HEK293 (cell line): ENCODE measurements around the gene ERICH4.
"Not testable (repeated sequence)": the region's sequence is repeated elsewhere in the genome, so short reads cannot be mapped to it uniquely, and the experiment has no call there.

ENCODE experiments used
- CTCF ChIA-PET: fragments of 350-600 bp; formaldehyde crosslinking; extraction: SDS; loops from one replicate; lab custom pipeline; 2021; ENCODE audit warnings: antibody characterized with exemption; lab: Yijun Ruan, JAX
- POLR2A ChIA-PET: fragments of 300-600 bp; formaldehyde crosslinking; extraction: SDS; loops from one replicate; lab custom pipeline; 2020; ENCODE audit warnings: antibody characterized with exemption, inconsistent platforms; lab: Yijun Ruan, JAX
- H3K27ac ChIP-seq: fragments of 200-500 bp; sonication (Bioruptor generic); 2 replicates; pipeline ENCODE4 v1.5.1; 2014; ENCODE audit warnings: low read depth, low read length, control low read depth, inconsistent platforms; ENCODE audit errors: extremely low read depth
- H3K36me3 ChIP-seq, 2 experiments: fragments of 200-500 bp in 1 of 2; sonication (Bioruptor generic) in 1 of 2; 1 replicate in 1 of 2; 2 replicates in 1 of 2; pipeline ENCODE4 v1.5.1; 2014 to 2017; ENCODE audit warnings: inconsistent platforms in 2 of 2, low read length in 2 of 2; ENCODE audit not compliant: control insufficient read depth in 2 of 2, insufficient read depth in 1 of 2
- H3K4me1 ChIP-seq: fragments of 200-500 bp; sonication (Bioruptor generic); 2 replicates; pipeline ENCODE4 v1.5.1; 2014; ENCODE audit warnings: mild to moderate bottlenecking, low read length, inconsistent platforms; ENCODE audit not compliant: control insufficient read depth, insufficient read depth
- H3K4me3 ChIP-seq: 2 replicates; pipeline ENCODE4 v1.5.1; 2011; ENCODE audit warnings: low read depth, mild to moderate bottlenecking, control low read depth, low read length, moderate library complexity
- H3K9me3 ChIP-seq: fragments of 200-500 bp; sonication (Bioruptor generic); 2 replicates; pipeline ENCODE4 v1.5.1; 2014; ENCODE audit warnings: low read depth, low read length, inconsistent platforms; ENCODE audit not compliant: control insufficient read depth, insufficient read depth
- FEZF1 ChIP-seq: fragments of 450-650 bp; formaldehyde crosslinking; IDR thresholded peaks from 2 replicates; pipeline ENCODE4 v1.5.1; 2016; ENCODE audit warnings: missing biosample characterization, missing genetic modification characterization
- GLI4 ChIP-seq: fragments of 450-650 bp; formaldehyde crosslinking; IDR thresholded peaks from 2 replicates; pipeline ENCODE4 v1.5.1; 2016; ENCODE audit warnings: missing biosample characterization, missing genetic modification characterization
- KLF8 ChIP-seq: fragments of 450-650 bp; formaldehyde crosslinking; IDR thresholded peaks from 2 replicates; pipeline ENCODE4 v1.5.1; 2016; ENCODE audit warnings: missing biosample characterization, missing genetic modification characterization
- RBAK ChIP-seq: fragments of 450-650 bp; formaldehyde crosslinking; IDR thresholded peaks from 2 replicates; pipeline ENCODE4 v1.5.1; 2016; ENCODE audit warnings: missing biosample characterization, missing genetic modification characterization
- SCRT1 ChIP-seq: fragments of 450-650 bp; formaldehyde crosslinking; IDR thresholded peaks from 2 replicates; pipeline ENCODE4 v1.5.1; 2016; ENCODE audit warnings: missing biosample characterization, missing genetic modification characterization, borderline replicate concordance
- SCRT2 ChIP-seq: fragments of 450-650 bp; formaldehyde crosslinking; IDR thresholded peaks from 2 replicates; pipeline ENCODE4 v1.5.1; 2016; ENCODE audit warnings: missing biosample characterization, missing genetic modification characterization
- ZFP37 ChIP-seq: fragments of 450-650 bp; formaldehyde crosslinking; IDR thresholded peaks from 2 replicates; pipeline ENCODE4 v1.5.1; 2016; ENCODE audit warnings: missing biosample characterization, missing genetic modification characterization
- ZIC2 ChIP-seq: fragments of 450-650 bp; formaldehyde crosslinking; IDR thresholded peaks from 2 replicates; pipeline ENCODE4 v1.5.1; 2016; ENCODE audit warnings: missing biosample characterization, missing genetic modification characterization
- ZNF133 ChIP-seq: fragments of 450-650 bp; formaldehyde crosslinking; IDR thresholded peaks from 2 replicates; pipeline ENCODE4 v1.5.1; 2016; ENCODE audit warnings: missing biosample characterization, missing genetic modification characterization
- ZNF324 ChIP-seq: fragments of 450-650 bp; formaldehyde crosslinking; IDR thresholded peaks from 2 replicates; pipeline ENCODE4 v1.5.1; 2016; ENCODE audit warnings: missing biosample characterization, missing genetic modification characterization
- ZNF394 ChIP-seq: fragments of 450-650 bp; formaldehyde crosslinking; IDR thresholded peaks from 2 replicates; pipeline ENCODE4 v1.5.1; 2016; ENCODE audit warnings: missing biosample characterization, missing genetic modification characterization, mild to moderate bottlenecking, moderate library complexity, borderline replicate concordance
- ZNF416 ChIP-seq: fragments of 450-650 bp; formaldehyde crosslinking; IDR thresholded peaks from 2 replicates; pipeline ENCODE4 v1.5.1; 2016; ENCODE audit warnings: missing biosample characterization, missing genetic modification characterization
- ZNF510 ChIP-seq: fragments of 450-650 bp; formaldehyde crosslinking; IDR thresholded peaks from 2 replicates; pipeline ENCODE4 v1.5.1; 2018; ENCODE audit warnings: mild to moderate bottlenecking, missing genetic modification characterization, missing biosample characterization; ENCODE audit not compliant: insufficient replicate concordance
- ZNF623 ChIP-seq: fragments of 450-650 bp; formaldehyde crosslinking; IDR thresholded peaks from 2 replicates; pipeline ENCODE4 v1.5.1; 2016; ENCODE audit warnings: missing biosample characterization, missing genetic modification characterization
- ZNF777 ChIP-seq: fragments of 450-650 bp; formaldehyde crosslinking; IDR thresholded peaks from 2 replicates; pipeline ENCODE4 v1.5.1; 2017; ENCODE audit warnings: missing biosample characterization, missing genetic modification characterization, borderline replicate concordance
- ZNF785 ChIP-seq: fragments of 450-650 bp; formaldehyde crosslinking; IDR thresholded peaks from 2 replicates; pipeline ENCODE4 v1.5.1; 2016; ENCODE audit warnings: missing biosample characterization, missing genetic modification characterization
- TF ChIP-seq, protein P1 (sequence below): fragments of 450-650 bp; formaldehyde crosslinking; IDR thresholded peaks from 2 replicates; pipeline ENCODE4 v1.5.1; 2016; ENCODE audit warnings: missing biosample characterization, missing genetic modification characterization
- TF ChIP-seq, protein P2 (sequence below): fragments of 450-650 bp; formaldehyde crosslinking; IDR thresholded peaks from 2 replicates; pipeline ENCODE4 v1.5.1; 2016; ENCODE audit warnings: missing biosample characterization, missing genetic modification characterization
- TF ChIP-seq, protein P3 (sequence below): fragments of 450-650 bp; formaldehyde crosslinking; conservative IDR thresholded peaks from 2 replicates; pipeline ENCODE4 v1.5.1; 2016; ENCODE audit warnings: low read depth, missing biosample characterization, missing genetic modification characterization

The ERICH4 gene

DNA sequence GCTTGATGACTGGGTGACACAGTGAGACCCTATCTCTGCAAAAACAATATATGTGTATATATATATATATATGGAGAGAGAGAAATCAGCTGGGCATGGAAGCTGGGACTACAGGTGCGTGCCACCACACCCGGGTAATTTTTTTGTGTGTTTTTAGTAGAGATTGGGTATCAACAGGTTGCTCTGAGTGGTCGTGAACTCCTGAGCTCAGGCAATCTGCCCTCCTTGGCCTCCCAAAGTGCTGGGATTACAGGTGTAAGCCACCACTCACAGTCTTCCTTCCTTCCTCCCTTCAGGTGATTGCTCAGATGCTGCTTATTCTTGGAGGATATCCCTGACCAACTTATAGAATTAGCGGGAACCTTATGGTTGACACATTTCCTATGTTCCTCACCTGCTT is 41.9 kb downstream of the ERICH4 start:
- ChIA-PET CTCF (interaction anchor here (1.7 kb wide), 1 partner anchor 86 kb away, joined by 5 read pairs; no protein-coding TSS in a partner anchor), POLR2A (no interaction called here)
- Histone ChIP-seq H3K4me3 (no peak overlapping the region), H3K36me3 (no peaks in the 10 kb centered on the region), H3K9me3 (peaks cover 4% of the 10 kb centered on the region)
- TF ChIP-seq ZNF785 (no peak), SCRT2 (tag by site-specific recombination) (peak; percentile 74), SCRT1 (tag by site-specific recombination) (peak; percentile 52; the same call in 1 of the 2 replicates)
- TF ChIP-seq, all 188 proteins: peak for 2
- H3K4me1 ChIP-seq = no peaks in the 10 kb centered on the region
- H3K27ac ChIP-seq = no peak overlapping the region

DNA sequence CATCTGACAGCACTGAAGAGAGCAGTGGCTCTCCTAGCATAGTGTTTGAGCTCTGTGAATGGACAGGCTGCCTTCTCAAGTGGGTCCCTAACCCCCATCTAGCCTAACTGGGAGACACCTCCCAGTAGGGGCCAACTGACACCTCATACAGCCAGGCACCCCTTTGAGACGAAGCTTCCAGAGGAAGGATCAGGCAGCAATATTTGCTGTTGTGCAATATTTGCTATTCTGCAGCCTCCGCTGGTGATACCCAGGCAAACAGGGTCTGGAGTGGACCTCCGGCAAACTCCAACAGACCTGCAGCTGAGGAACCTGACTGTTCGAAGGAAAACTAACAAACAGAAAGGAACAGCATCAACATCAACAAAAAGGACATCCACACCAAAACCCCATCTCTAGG is 44.0 kb downstream of the ERICH4 start:
- H3K4me1 ChIP-seq, H3K4me3 ChIP-seq, H3K9me3 ChIP-seq, H3K27ac ChIP-seq, H3K36me3 ChIP-seq, POLR2A ChIA-PET: not testable (repeated sequence)
- CTCF ChIA-PET = interaction anchor here (1.2 to 1.4 kb wide), 3 partner anchors 31 to 38 kb away, joined by 3 to 6 read pairs (median 3); no protein-coding TSS in a partner anchor

DNA sequence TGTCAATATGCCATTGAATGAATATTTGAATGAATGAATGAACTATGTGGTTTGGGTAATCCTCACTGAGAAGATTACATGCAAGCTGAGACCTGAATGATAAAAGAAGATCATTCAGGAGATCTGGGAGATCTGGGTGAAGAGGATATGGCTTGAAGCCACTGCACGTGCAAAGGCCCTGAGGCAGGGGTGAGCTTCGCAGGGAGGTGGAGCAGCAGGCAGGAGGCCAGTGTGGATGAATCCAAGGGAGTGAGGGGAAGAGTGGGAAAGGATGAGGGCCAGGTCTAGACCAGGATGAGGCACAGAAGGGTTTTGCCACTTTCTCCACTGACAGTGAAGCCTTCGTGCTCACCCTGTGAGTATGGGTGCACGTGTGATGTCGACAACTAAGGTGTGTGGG is 49.9 kb downstream of the ERICH4 start:
- Histone ChIP-seq H3K4me3 (no peak overlapping the region), H3K9me3 (no peaks in the 10 kb centered on the region), H3K4me1 (no peaks in the 10 kb centered on the region), H3K27ac (no peak overlapping the region), H3K36me3 (no peaks in the 10 kb centered on the region)
- CTCF ChIA-PET = interaction anchor here (0.7 to 3.6 kb wide), 2 partner anchors 44 to 54 kb away, joined by 3 to 12 read pairs; no protein-coding TSS in a partner anchor
- TF ChIP-seq, protein P1, sequence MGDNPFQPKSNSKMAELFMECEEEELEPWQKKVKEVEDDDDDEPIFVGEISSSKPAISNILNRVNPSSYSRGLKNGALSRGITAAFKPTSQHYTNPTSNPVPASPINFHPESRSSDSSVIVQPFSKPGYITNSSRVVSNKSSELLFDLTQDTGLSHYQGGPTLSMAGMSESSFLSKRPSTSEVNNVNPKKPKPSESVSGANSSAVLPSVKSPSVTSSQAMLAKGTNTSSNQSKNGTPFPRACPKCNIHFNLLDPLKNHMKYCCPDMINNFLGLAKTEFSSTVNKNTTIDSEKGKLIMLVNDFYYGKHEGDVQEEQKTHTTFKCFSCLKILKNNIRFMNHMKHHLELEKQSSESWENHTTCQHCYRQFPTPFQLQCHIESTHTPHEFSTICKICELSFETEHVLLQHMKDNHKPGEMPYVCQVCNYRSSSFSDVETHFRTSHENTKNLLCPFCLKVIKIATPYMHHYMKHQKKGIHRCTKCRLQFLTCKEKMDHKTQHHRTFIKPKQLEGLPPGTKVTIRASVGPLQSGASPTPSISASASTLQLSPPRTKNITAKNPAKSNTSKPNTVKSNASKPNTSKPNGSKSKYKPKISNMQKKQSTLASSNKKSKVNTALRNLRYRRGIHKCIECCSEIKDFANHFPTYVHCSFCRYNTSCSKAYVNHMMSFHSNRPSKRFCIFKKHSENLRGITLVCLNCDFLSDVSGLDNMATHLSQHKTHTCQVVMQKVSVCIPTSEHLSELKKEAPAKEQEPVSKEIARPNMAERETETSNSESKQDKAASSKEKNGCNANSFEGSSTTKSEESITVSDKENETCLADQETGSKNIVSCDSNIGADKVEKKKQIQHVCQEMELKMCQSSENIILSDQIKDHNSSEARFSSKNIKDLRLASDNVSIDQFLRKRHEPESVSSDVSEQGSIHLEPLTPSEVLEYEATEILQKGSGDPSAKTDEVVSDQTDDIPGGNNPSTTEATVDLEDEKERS (tag by site-specific recombination) = peak; percentile 83; the same call in 1 of the 2 replicates
- TF ChIP-seq FEZF1 (tag by site-specific recombination) (no peak), RBAK (tag by site-specific recombination) (no peak), ZNF394 (no peak), ZIC2 (tag by site-specific recombination) (no peak), GLI4 (no peak), KLF8 (tag by site-specific recombination) (no peak), ZNF623 (tag by site-specific recombination) (peak; percentile 92), ZFP37 (tag by site-specific recombination) (no peak), ZNF324 (no peak), ZNF416 (tag by site-specific recombination) (no peak), ZNF133 (no peak), ZNF777 (tag by site-specific recombination) (no peak), ZNF510 (no peak)
- TF ChIP-seq, protein P2, sequence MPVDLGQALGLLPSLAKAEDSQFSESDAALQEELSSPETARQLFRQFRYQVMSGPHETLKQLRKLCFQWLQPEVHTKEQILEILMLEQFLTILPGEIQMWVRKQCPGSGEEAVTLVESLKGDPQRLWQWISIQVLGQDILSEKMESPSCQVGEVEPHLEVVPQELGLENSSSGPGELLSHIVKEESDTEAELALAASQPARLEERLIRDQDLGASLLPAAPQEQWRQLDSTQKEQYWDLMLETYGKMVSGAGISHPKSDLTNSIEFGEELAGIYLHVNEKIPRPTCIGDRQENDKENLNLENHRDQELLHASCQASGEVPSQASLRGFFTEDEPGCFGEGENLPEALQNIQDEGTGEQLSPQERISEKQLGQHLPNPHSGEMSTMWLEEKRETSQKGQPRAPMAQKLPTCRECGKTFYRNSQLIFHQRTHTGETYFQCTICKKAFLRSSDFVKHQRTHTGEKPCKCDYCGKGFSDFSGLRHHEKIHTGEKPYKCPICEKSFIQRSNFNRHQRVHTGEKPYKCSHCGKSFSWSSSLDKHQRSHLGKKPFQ = no peak
- TF ChIP-seq, protein P3, sequence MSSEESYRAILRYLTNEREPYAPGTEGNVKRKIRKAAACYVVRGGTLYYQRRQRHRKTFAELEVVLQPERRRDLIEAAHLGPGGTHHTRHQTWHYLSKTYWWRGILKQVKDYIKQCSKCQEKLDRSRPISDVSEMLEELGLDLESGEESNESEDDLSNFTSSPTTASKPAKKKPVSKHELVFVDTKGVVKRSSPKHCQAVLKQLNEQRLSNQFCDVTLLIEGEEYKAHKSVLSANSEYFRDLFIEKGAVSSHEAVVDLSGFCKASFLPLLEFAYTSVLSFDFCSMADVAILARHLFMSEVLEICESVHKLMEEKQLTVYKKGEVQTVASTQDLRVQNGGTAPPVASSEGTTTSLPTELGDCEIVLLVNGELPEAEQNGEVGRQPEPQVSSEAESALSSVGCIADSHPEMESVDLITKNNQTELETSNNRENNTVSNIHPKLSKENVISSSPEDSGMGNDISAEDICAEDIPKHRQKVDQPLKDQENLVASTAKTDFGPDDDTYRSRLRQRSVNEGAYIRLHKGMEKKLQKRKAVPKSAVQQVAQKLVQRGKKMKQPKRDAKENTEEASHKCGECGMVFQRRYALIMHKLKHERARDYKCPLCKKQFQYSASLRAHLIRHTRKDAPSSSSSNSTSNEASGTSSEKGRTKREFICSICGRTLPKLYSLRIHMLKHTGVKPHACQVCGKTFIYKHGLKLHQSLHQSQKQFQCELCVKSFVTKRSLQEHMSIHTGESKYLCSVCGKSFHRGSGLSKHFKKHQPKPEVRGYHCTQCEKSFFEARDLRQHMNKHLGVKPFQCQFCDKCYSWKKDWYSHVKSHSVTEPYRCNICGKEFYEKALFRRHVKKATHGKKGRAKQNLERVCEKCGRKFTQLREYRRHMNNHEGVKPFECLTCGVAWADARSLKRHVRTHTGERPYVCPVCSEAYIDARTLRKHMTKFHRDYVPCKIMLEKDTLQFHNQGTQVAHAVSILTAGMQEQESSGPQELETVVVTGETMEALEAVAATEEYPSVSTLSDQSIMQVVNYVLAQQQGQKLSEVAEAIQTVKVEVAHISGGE = no peak
- TF ChIP-seq, all 188 proteins: peak for 2
- POLR2A ChIA-PET = no interaction called here
